ENCODE data around the gene CFTR. TPM values are rescaled to one million over a fixed set of nuclear protein-coding genes. Genes with fewer than 3 reads are reported as not detected.

The CFTR gene
- total and polyA plus RNA-seq, 2 of the 8 experiments (the other 6 are each of a cell fraction or from before 2014, with no cell fraction given): 1.2 to 1.6 TPM

GRCh38 chr7:117698018-117698417 lies 218.2 kb downstream of the CFTR start (continued):
- TF ChIP-seq PHF8 (conservative IDR thresholded peaks at IDR 0.05; ENCODE audit: low read depth, low read length) (no peak), E2F6 (IDR thresholded peaks at IDR 0.05) (no peak), MAFK (IDR thresholded peaks at IDR 0.05; ENCODE audit: low read depth, low read length) (no peak), ATF2 (IDR thresholded peaks at IDR 0.05; ENCODE audit: low read length) (no peak), HDAC2 (IDR thresholded peaks at IDR 0.05; ENCODE audit: borderline replicate concordance in 1 of 2, low read depth in 2 of 2, low read length in 2 of 2) (no peak), KDM1A (IDR thresholded peaks at IDR 0.05; ENCODE audit: borderline replicate concordance, low read length) (no peak), RNF2 (IDR thresholded peaks at IDR 0.05; ENCODE audit: borderline replicate concordance, low read depth, low read length, missing control alignments, poor library complexity, severe bottlenecking) (no peak)
